Spleen (tissue), 11 donors: Measurements from ENCODE around the gene PTPRN2. TPM values are rescaled to one million over a fixed set of nuclear protein-coding genes. Genes with fewer than 3 reads are reported as not detected.

Experiments used
- DNase-seq: peaks from one replicate; pipeline ENCODE4 v3.0.0-alpha.2; 2020
- H3K27ac ChIP-seq, 8 donors: fragments of 200-600 bp; sonication (generic) in 7 of 8; 1 replicate in 4 of 8; 2 replicates in 4 of 8; pipeline versions ENCODE4 v1.5.0 to v1.8.0; 2016 to 2021; ENCODE audit warnings: inconsistent platforms in 4 of 8, mild to moderate bottlenecking in 4 of 8, moderate library complexity in 1 of 8
- H3K27me3 ChIP-seq, 7 donors: fragments of 200-600 bp; sonication (generic) in 6 of 7; replicated peaks in 1 of 7; 1 replicate in 4 of 7; 2 replicates in 3 of 7; pipeline versions ENCODE4 v1.5.0 to v1.8.0; 2016 to 2021; ENCODE audit warnings: inconsistent platforms in 3 of 7, mild to moderate bottlenecking in 1 of 7
- H3K36me3 ChIP-seq, 6 donors: fragments of 200-600 bp; sonication (generic) in 5 of 6; 1 replicate in 4 of 6; 2 replicates in 2 of 6; pipeline versions ENCODE4 v1.5.0 to v1.8.0; 2016 to 2021; ENCODE audit warnings: inconsistent platforms in 2 of 6
- H3K4me1 ChIP-seq, 6 donors: fragments of 200-600 bp; sonication (generic) in 5 of 6; 1 replicate in 3 of 6; 2 replicates in 3 of 6; pipeline versions ENCODE4 v1.5.0 to v1.8.0; 2016 to 2021; ENCODE audit warnings: inconsistent platforms in 3 of 6
- H3K4me3 ChIP-seq, 8 donors: fragments of 200-600 bp; sonication (generic) in 7 of 8; 1 replicate in 4 of 8; 2 replicates in 4 of 8; pipeline versions ENCODE4 v1.5.0 to v1.8.0; 2016 to 2021; ENCODE audit warnings: inconsistent platforms in 4 of 8, mild to moderate bottlenecking in 4 of 8, moderate library complexity in 2 of 8
- H3K9me3 ChIP-seq, 8 donors: fragments of 200-600 bp; sonication (generic) in 7 of 8; 1 replicate in 4 of 8; 2 replicates in 4 of 8; pipeline versions ENCODE4 v1.5.0 to v1.8.0; 2016 to 2021; ENCODE audit warnings: inconsistent platforms in 4 of 8
- POLR2A ChIP-seq, 3 donors: fragments of 450-650 bp; IDR thresholded peaks; one replicate each; pipeline ENCODE4 v1.5.1; 2017; ENCODE audit warnings: antibody characterized with exemption in 3 of 3, mild to moderate bottlenecking in 1 of 3
- POLR2AphosphoS5 ChIP-seq, 3 donors: sonication (generic); formaldehyde crosslinking; IDR thresholded peaks; one replicate each; pipeline ENCODE4 v1.5.1; 2017; ENCODE audit warnings: antibody characterized with exemption in 3 of 3
- WGBS, 5 donors: extraction: QIAGEN DNeasy Blood & Tissue Kit in 3 of 5; methylation state at CpG; one replicate each; pipeline versions ENCODE4 v1.1.5 to v1.1.7; 2013 to 2018; 5-methylcytosine and 5-hydroxymethylcytosine counted together
- intact Hi-C: fragments of 100-400 bp; cut with DNase I; formaldehyde crosslinking; loops from one replicate; pipeline ENCODE4 v1.15.0; 2023; ENCODE audit warnings: low total_unique reads
- polyA plus RNA-seq, 3 donors: library from polyadenylated mRNA; stranded (reverse); fragments of 200-250 nt; gene quantifications; one replicate each; pipeline ENCODE4 v1.2.1, GENCODE V29; 2013
- total RNA-seq, 7 donors: library from RNA; depleted of rRNA in 3 of 7; stranded (reverse); fragments of >200 nt in 3 of 7; fragmentation: NEBNext Ultra II Directional in 4 of 7; extraction: Animal tissue kit (Norgen Biotek cat#: 25700) in 4 of 7; gene quantifications; one replicate each; pipeline versions ENCODE4 v1.1.0 to v1.2.1, GENCODE V29; 2016 to 2021
- TF ChIP-seq, protein P1 (sequence below), 11 experiments: fragments of 200-600 bp in 7 of 11; fragments of 450-650 bp in 4 of 11; sonication (generic) in 4 of 11; IDR thresholded peaks in 8 of 11; conservative IDR thresholded peaks in 3 of 11; 1 replicate in 7 of 11; 2 replicates in 4 of 11; pipeline versions ENCODE4 v1.4.0 to v1.8.0; 2016 to 2021; ENCODE audit warnings: antibody characterized with exemption in 11 of 11, inconsistent platforms in 4 of 11, mild to moderate bottlenecking in 1 of 11
- donor health status: healthy with polysubstance abuse.
- donor health status: DM: no; HTN: no; CAD: no; lungs with moderate emphysema.
- donor health status: DM: no; HTN: no; CAD: no.
- donor health status: Bipolar disorder and iron deficiency.
- donor health status: healthy.
- donor health status: DM: no; HTN: no; CAD: no.
- donor health status: DM: yes; HTN: yes; CAD: no.

The PTPRN2 gene
- total and polyA plus RNA-seq, 10 donors = 7.0 to 22.8 (median 16.8) TPM

DNA sequence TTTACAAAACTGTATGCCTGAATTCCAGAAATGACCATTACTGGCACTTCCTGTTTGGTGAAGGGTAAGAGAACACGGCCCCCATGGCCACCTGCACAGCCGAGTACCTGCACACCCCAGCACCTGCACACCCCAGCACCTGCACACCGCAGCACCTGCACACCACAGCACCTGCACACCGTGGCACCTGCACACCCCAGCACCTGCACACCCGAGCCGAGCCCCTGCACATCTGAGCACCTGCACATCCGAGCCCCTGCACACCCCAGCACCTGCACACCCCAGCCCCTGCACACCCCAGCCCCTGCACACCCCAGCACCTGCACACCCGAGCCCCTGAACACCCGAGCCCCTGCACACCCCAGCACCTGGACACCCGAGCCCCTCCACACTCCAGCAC is 1007.3 kb downstream of the PTPRN2 start:
- DNase-seq = peak; percentile 58
- H3K4me1 ChIP-seq = peaks cover 0 to 10% (median 0%) of the 10 kb centered on the region in 6 donors
- peaks cover 0 to 6% (median under 1%) of the 10 kb centered on the region in 8 donors for H3K9me3 ChIP-seq
- WGBS, 5 donors = 70 to 83% (median 75%) methylated on average over 10 of the region's 10 CpGs
- H3K36me3 ChIP-seq = no peaks in the 10 kb centered on the region
- H3K27ac ChIP-seq = no peak overlapping the region
- TF ChIP-seq POLR2AphosphoS5 (IDR thresholded peaks at IDR 0.05) (no peak), POLR2A (IDR thresholded peaks at IDR 0.05) (no peak)
- TF ChIP-seq, protein P1, sequence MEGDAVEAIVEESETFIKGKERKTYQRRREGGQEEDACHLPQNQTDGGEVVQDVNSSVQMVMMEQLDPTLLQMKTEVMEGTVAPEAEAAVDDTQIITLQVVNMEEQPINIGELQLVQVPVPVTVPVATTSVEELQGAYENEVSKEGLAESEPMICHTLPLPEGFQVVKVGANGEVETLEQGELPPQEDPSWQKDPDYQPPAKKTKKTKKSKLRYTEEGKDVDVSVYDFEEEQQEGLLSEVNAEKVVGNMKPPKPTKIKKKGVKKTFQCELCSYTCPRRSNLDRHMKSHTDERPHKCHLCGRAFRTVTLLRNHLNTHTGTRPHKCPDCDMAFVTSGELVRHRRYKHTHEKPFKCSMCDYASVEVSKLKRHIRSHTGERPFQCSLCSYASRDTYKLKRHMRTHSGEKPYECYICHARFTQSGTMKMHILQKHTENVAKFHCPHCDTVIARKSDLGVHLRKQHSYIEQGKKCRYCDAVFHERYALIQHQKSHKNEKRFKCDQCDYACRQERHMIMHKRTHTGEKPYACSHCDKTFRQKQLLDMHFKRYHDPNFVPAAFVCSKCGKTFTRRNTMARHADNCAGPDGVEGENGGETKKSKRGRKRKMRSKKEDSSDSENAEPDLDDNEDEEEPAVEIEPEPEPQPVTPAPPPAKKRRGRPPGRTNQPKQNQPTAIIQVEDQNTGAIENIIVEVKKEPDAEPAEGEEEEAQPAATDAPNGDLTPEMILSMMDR (IDR thresholded peaks at IDR 0.05 in 8 of 11, conservative IDR thresholded peaks at IDR 0.05 in 3 of 11) = no peak
- no peak overlapping the region for H3K4me3 ChIP-seq
- H3K27me3 ChIP-seq = peaks cover 0 to 27% (median 0%) of the 10 kb centered on the region in 7 donors
- intact Hi-C loops = no loop called here

DNA sequence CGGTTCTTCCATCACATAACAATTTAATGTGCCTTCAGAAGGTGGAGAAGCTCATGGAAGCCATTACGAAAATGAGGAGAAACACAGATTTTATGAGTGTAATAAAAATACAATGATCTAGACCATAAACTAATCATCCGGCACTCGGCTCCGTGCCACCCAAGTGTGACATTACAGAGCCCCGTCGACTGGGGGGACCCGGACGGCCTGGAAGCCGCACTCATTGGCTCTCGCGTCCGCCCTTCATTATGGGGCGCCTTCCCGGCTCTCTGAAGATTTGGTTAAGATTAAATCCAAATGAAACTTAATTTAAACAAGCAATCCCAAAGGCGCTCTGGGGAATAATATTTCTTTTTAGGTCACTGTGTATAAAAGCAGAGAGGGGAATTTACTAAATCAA is 1008.2 kb downstream of the PTPRN2 start:
- intact Hi-C loops = no loop called here
- Histone ChIP-seq H3K9me3 (no peaks in the 10 kb centered on the region), H3K27ac (no peak overlapping the region), H3K4me3 (no peak overlapping the region), H3K27me3 (peaks cover 0 to 18% (median 0%) of the 10 kb centered on the region in 7 donors), H3K36me3 (no peaks in the 10 kb centered on the region), H3K4me1 (peaks cover 0 to 10% (median 0%) of the 10 kb centered on the region in 6 donors)
- WGBS, 5 donors = 91 to 94% (median 93%) methylated on average over 16 of the region's 16 CpGs
- peak; percentile 60 for DNase-seq
- TF ChIP-seq POLR2A (IDR thresholded peaks at IDR 0.05) = no peak
- no peak for TF ChIP-seq POLR2AphosphoS5 (IDR thresholded peaks at IDR 0.05)
- TF ChIP-seq, protein P1 (IDR thresholded peaks at IDR 0.05 in 8 of 11, conservative IDR thresholded peaks at IDR 0.05 in 3 of 11) = no peak

DNA sequence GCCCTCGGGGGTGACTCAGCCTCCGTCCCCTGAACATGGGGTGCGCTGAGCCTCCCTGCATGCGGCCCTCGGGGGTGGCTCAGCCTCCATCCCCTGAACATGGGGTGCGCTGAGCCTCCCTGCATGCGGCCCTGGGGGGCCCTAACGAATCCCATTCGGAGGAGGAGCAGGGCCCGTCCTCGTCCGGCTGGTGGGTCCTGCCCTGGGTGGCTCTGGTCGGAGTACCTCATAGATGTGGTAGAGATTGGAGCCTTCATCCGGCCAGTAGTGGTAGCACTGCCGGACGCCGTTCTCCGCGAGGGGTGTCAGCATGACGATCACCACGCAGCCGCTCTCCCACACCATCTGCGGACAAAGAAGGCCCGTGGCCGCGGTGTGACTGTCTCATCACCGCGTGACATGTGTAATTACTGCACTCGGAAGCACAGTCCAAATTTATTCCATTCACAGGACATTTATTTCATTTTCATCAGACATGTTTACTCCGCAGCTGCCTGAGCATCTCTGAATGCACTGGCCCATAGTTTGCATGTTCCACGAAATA is 1009.8 kb downstream of the PTPRN2 start:
- TF ChIP-seq, protein P1 (IDR thresholded peaks at IDR 0.05 in 8 of 11, conservative IDR thresholded peaks at IDR 0.05 in 3 of 11) = no peak
- no peak for TF ChIP-seq POLR2A (IDR thresholded peaks at IDR 0.05)
- TF ChIP-seq POLR2AphosphoS5 (IDR thresholded peaks at IDR 0.05) = no peak
- Histone ChIP-seq H3K4me3 (no peak overlapping the region), H3K4me1 (peaks cover 0 to 10% (median 0%) of the 10 kb centered on the region in 6 donors), H3K27me3 (peaks cover 0 to 15% (median 0%) of the 10 kb centered on the region in 7 donors), H3K27ac (no peak overlapping the region), H3K36me3 (no peaks in the 10 kb centered on the region), H3K9me3 (no peaks in the 10 kb centered on the region)
- 90 to 97% (median 92%) methylated on average over 28 to 31 of the region's 31 CpGs for WGBS, 5 donors
- peak; percentile 75 for DNase-seq
- intact Hi-C loops = no loop called here

DNA sequence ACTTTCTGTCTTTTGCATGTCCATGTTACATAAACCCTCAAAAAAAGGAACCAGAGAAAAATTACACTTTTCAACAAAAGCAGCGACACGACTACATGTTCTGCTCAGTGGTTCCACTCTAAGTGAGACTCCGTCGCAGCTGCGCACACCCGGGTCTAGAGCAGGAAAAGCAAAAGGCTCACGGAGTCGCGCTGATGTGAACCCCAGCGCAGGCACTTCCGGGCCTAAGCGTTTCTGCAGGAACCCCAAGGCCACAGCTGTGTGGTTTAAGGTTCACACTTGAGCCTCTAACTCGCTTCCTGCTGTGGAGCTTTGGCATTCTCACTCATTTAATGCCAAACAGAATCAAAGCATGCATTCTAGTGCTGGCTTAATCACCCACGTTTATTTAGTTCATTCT is 1010.6 kb downstream of the PTPRN2 start:
- no peak for TF ChIP-seq POLR2AphosphoS5 (IDR thresholded peaks at IDR 0.05)
- TF ChIP-seq, protein P1 (IDR thresholded peaks at IDR 0.05 in 8 of 11, conservative IDR thresholded peaks at IDR 0.05 in 3 of 11) = no peak
- no peak for TF ChIP-seq POLR2A (IDR thresholded peaks at IDR 0.05)
- Histone ChIP-seq H3K27me3 (peaks cover 0 to 15% (median 0%) of the 10 kb centered on the region in 7 donors), H3K4me1 (peaks cover 0 to 10% (median 0%) of the 10 kb centered on the region in 6 donors), H3K36me3 (no peaks in the 10 kb centered on the region), H3K9me3 (no peaks in the 10 kb centered on the region), H3K4me3 (peak overlapping the region in 4 of 8 donors; percentile 2 to 57 (median 25)), H3K27ac (peak overlapping the region in 4 of 8 donors; percentile 9 to 58 (median 45))
- WGBS, 5 donors = 67 to 82% (median 73%) methylated on average over 14 of the region's 14 CpGs
- intact Hi-C loops = no loop called here
- DNase-seq = peak; percentile 73
